ENCODE results near the gene HMCN1.
"Not testable (repeated sequence)": the region's sequence is repeated elsewhere in the genome, so short reads cannot be mapped to it uniquely, and the experiment has no call there.

HMCN1 gene

DNA sequence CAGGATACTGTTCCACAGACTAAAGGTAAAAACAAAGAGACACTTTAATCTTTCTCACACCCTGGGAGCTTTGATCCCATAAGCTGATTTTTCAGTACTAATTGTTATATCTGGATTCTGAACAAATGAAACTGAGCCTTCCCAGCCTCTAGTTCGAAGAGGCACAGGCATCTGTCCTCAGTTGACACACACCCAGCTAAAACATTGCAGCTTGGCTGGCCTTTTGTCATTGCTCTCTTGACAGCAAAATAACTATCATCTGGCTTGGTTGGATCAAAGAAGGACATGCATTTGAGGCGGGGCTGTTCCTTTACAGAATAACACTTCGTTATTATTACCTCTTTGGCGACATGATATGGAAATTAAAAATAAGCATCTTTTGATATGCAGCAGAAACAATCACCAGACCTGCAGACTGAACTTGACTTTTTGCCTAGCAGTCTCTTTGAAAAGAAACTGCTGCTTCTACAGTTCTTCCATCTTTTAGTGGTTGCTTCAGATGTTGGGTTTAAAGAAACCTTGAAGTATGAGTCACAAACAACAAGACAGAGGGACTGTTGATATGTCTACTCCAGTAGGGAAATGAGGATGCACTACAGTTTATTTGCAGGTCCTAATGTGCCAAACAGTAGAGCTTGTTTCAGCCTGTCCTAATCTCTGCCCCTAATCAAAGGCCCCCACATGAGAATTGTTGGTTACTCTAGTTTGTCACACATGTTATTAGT, 474.4 kb downstream of the HMCN1 start:
- no peak overlapping the region for H3K14ac ChIP-seq (ENCODE audit: low read length in 2 of 2)
- H3K4me1 ChIP-seq (ENCODE audit: control insufficient read depth, insufficient read depth, low read depth, low read length), result no peaks in the 10 kb centered on the region
- no peak overlapping the region for H2AK5ac ChIP-seq (ENCODE audit: low read length, severe bottlenecking)
- WGBS, result 89% methylated on average over 4 of the region's 4 CpGs
- no peak overlapping the region for H3K4me3 ChIP-seq (ENCODE audit: insufficient read depth in 1 of 2, low read depth in 1 of 2, low read length in 2 of 2)
- no peak overlapping the region for H4K8ac ChIP-seq (ENCODE audit: low read length)
- no peak overlapping the region for H2BK5ac ChIP-seq (ENCODE audit: low read depth, low read length, poor library complexity, severe bottlenecking)
- no peaks in the 10 kb centered on the region for H3K9me3 ChIP-seq (ENCODE audit: control insufficient read depth, low read length)
- H3K79me1 ChIP-seq (replicated peaks; ENCODE audit: low read length, poor library complexity, severe bottlenecking), result no peaks in the 10 kb centered on the region
- H4K91ac ChIP-seq (ENCODE audit: low read length), result no peak overlapping the region
- peak overlapping the region; percentile 64 for H3K9ac ChIP-seq (ENCODE audit: low read length)
- no peaks in the 10 kb centered on the region for H3K36me3 ChIP-seq (ENCODE audit: control insufficient read depth in 1 of 2, insufficient read depth in 2 of 2, low read depth in 1 of 2, low read length in 2 of 2)
- no peak overlapping the region for H3K27ac ChIP-seq (ENCODE audit: low read length, poor library complexity, severe bottlenecking)
- H3K27me3 ChIP-seq (ENCODE audit: control insufficient read depth in 1 of 2, insufficient read depth in 1 of 2, low read length in 2 of 2), result no peaks in the 10 kb centered on the region
- peak; percentile 74 for DNase-seq
- no peak overlapping the region for H2BK12ac ChIP-seq (ENCODE audit: low read length in 2 of 2)
- no peak overlapping the region for H3K23ac ChIP-seq (ENCODE audit: low read length in 2 of 2)
- H2BK15ac ChIP-seq (ENCODE audit: low read depth, poor library complexity, severe bottlenecking), result no peak overlapping the region
- peak overlapping the region in 1 of 2 experiments; percentile 50 for H3K18ac ChIP-seq (ENCODE audit: low read depth in 1 of 2, low read length in 2 of 2)
- H2BK120ac ChIP-seq (ENCODE audit: low read depth, low read length), result no peak overlapping the region
- no peak overlapping the region for H3K4ac ChIP-seq (ENCODE audit: low read depth in 1 of 2, low read length in 2 of 2)
- H3K4me2 ChIP-seq (ENCODE audit: low read length, poor library complexity, severe bottlenecking), result no peak overlapping the region
- no peak overlapping the region for H2AFZ ChIP-seq (ENCODE audit: low read depth, low read length)

DNA sequence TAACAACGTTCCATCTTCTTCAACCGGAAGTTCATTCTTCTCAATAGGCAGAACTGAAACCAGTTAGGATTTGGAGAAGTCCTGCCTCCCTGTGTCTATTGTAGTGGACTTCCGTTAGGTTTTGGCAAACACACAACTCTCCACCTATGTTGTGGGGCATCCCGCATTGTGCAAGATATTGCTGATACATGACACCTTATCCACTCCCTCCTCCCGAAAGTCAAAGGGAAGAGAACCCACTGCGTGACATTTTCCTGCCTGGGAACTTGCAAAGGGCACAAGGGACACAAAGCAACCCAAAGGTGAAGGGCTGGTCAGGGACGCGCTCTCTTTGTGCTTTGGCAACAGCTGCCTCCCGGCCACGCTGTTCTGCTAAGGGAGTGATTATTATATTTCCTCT, 476.1 kb downstream of the HMCN1 start:
- no peak overlapping the region for H3K4me3 ChIP-seq (ENCODE audit: insufficient read depth in 1 of 2, low read depth in 1 of 2, low read length in 2 of 2)
- H2BK120ac ChIP-seq (ENCODE audit: low read depth, low read length), result no peak overlapping the region
- no peak overlapping the region for H4K91ac ChIP-seq (ENCODE audit: low read length)
- no peaks in the 10 kb centered on the region for H3K4me1 ChIP-seq (ENCODE audit: control insufficient read depth, insufficient read depth, low read depth, low read length)
- H3K9ac ChIP-seq (ENCODE audit: low read length), result no peak overlapping the region
- no peaks in the 10 kb centered on the region for H3K36me3 ChIP-seq (ENCODE audit: control insufficient read depth in 1 of 2, insufficient read depth in 2 of 2, low read depth in 1 of 2, low read length in 2 of 2)
- H3K23ac ChIP-seq (ENCODE audit: low read length in 2 of 2), result no peak overlapping the region
- H2BK12ac ChIP-seq (ENCODE audit: low read length in 2 of 2), result peak overlapping the region; percentile 0 to 89
- no peak overlapping the region for H2AFZ ChIP-seq (ENCODE audit: low read depth, low read length)
- H2BK5ac ChIP-seq (ENCODE audit: low read depth, low read length, poor library complexity, severe bottlenecking), result no peak overlapping the region
- no peaks in the 10 kb centered on the region for H3K9me3 ChIP-seq (ENCODE audit: control insufficient read depth, low read length)
- no peaks in the 10 kb centered on the region for H3K27me3 ChIP-seq (ENCODE audit: control insufficient read depth in 1 of 2, insufficient read depth in 1 of 2, low read length in 2 of 2)
- H2AK5ac ChIP-seq (ENCODE audit: low read length, severe bottlenecking), result peak overlapping the region; percentile 88
- H3K4ac ChIP-seq (ENCODE audit: low read depth in 1 of 2, low read length in 2 of 2), result no peak overlapping the region
- H3K27ac ChIP-seq (ENCODE audit: low read length, poor library complexity, severe bottlenecking), result no peak overlapping the region
- peak overlapping the region; percentile 48 for H2BK15ac ChIP-seq (ENCODE audit: low read depth, poor library complexity, severe bottlenecking)
- H4K8ac ChIP-seq (ENCODE audit: low read length), result no peak overlapping the region
- peak overlapping the region in 1 of 2 experiments; percentile 7 for H3K14ac ChIP-seq (ENCODE audit: low read length in 2 of 2)
- no peak for DNase-seq
- H3K18ac ChIP-seq (ENCODE audit: low read depth in 1 of 2, low read length in 2 of 2), result peak overlapping the region in 1 of 2 experiments; percentile 78
- no peaks in the 10 kb centered on the region for H3K79me1 ChIP-seq (replicated peaks; ENCODE audit: low read length, poor library complexity, severe bottlenecking)
- WGBS, result 97% methylated on average over 7 of the region's 10 CpGs
- peak overlapping the region; percentile 16 for H3K4me2 ChIP-seq (ENCODE audit: low read length, poor library complexity, severe bottlenecking)

DNA sequence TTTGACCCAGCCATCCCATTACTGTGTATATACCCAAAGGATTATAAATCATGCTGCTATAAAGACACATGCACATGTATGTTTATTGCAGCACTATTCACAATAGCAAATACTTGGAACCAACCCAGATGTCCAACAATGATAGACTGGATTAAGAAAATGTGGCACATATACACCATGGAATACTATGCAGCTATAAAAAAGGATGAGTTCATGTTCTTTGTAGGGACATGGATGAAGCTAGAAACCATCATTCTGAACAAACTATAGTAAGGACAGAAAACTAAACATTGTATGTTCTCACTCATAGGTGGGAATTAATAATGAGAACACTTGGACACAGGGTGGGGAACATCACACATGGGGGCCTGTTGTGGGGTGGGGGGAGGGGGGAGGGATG, 477.4 kb downstream of the HMCN1 start:
- not testable (repeated sequence) for H3K79me1 ChIP-seq (replicated peaks; ENCODE audit: low read length, poor library complexity, severe bottlenecking); H2BK12ac ChIP-seq (ENCODE audit: low read length in 2 of 2); H3K14ac ChIP-seq (ENCODE audit: low read length in 2 of 2); H2AFZ ChIP-seq (ENCODE audit: low read depth, low read length); H3K27me3 ChIP-seq (ENCODE audit: control insufficient read depth in 1 of 2, insufficient read depth in 1 of 2, low read length in 2 of 2); H3K9ac ChIP-seq (ENCODE audit: low read length); H3K9me3 ChIP-seq (ENCODE audit: control insufficient read depth, low read length); H3K4me1 ChIP-seq (ENCODE audit: control insufficient read depth, insufficient read depth, low read depth, low read length); DNase-seq; H2BK5ac ChIP-seq (ENCODE audit: low read depth, low read length, poor library complexity, severe bottlenecking); H2AK5ac ChIP-seq (ENCODE audit: low read length, severe bottlenecking); H3K23ac ChIP-seq (ENCODE audit: low read length in 2 of 2); H3K36me3 ChIP-seq (ENCODE audit: control insufficient read depth in 1 of 2, insufficient read depth in 2 of 2, low read depth in 1 of 2, low read length in 2 of 2); H3K4me3 ChIP-seq (ENCODE audit: insufficient read depth in 1 of 2, low read depth in 1 of 2, low read length in 2 of 2); H3K18ac ChIP-seq (ENCODE audit: low read depth in 1 of 2, low read length in 2 of 2); H4K91ac ChIP-seq (ENCODE audit: low read length); H3K4ac ChIP-seq (ENCODE audit: low read depth in 1 of 2, low read length in 2 of 2); H3K27ac ChIP-seq (ENCODE audit: low read length, poor library complexity, severe bottlenecking); H2BK15ac ChIP-seq (ENCODE audit: low read depth, poor library complexity, severe bottlenecking); H2BK120ac ChIP-seq (ENCODE audit: low read depth, low read length); H3K4me2 ChIP-seq (ENCODE audit: low read length, poor library complexity, severe bottlenecking); H4K8ac ChIP-seq (ENCODE audit: low read length)

DNA sequence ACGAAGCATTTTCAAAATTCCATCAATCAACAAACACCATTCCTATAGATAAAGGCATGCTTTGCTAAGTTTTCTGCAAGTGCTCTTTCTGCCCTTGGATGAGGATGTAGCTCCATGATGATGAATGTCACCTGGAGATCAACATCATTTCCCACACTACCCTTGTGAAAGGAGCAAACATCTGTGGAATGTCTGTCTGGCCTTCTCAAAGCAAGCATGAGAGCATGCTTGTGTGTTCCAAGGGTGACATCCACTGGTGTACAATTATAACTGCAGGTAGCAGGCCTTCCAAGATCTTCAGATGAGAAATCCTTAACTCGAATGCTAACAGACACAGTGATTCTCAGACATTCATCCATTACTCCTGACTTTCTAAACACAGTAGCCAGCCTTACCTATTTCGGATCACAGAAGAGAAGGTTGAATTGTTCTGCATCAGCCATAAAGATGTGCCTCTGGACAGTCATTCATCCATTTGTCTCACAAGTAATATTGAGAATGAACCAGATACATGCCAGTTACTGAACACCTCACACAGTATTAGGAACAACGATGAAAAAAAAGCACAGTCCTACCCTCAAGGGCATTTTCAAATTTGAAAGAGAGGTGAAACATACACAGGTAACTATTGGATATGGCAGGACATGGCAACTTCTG, 478.5 kb downstream of the HMCN1 start:
- Histone ChIP-seq H3K4ac (ENCODE audit: low read depth in 1 of 2, low read length in 2 of 2) (no peak overlapping the region), H2BK5ac (ENCODE audit: low read depth, low read length, poor library complexity, severe bottlenecking) (no peak overlapping the region), H3K14ac (ENCODE audit: low read length in 2 of 2) (no peak overlapping the region), H2BK120ac (ENCODE audit: low read depth, low read length) (no peak overlapping the region), H3K4me3 (ENCODE audit: insufficient read depth in 1 of 2, low read depth in 1 of 2, low read length in 2 of 2) (no peak overlapping the region), H3K9me3 (ENCODE audit: control insufficient read depth, low read length) (no peaks in the 10 kb centered on the region), H4K8ac (ENCODE audit: low read length) (no peak overlapping the region), H3K27me3 (ENCODE audit: control insufficient read depth in 1 of 2, insufficient read depth in 1 of 2, low read length in 2 of 2) (no peaks in the 10 kb centered on the region), H3K23ac (ENCODE audit: low read length in 2 of 2) (no peak overlapping the region), H3K9ac (ENCODE audit: low read length) (peak overlapping the region; percentile 40), H3K4me1 (ENCODE audit: control insufficient read depth, insufficient read depth, low read depth, low read length) (no peaks in the 10 kb centered on the region), H2AK5ac (ENCODE audit: low read length, severe bottlenecking) (no peak overlapping the region), H3K36me3 (ENCODE audit: control insufficient read depth in 1 of 2, insufficient read depth in 2 of 2, low read depth in 1 of 2, low read length in 2 of 2) (no peaks in the 10 kb centered on the region), H3K79me1 (replicated peaks; ENCODE audit: low read length, poor library complexity, severe bottlenecking) (no peaks in the 10 kb centered on the region), H3K18ac (ENCODE audit: low read depth in 1 of 2, low read length in 2 of 2) (no peak overlapping the region), H3K4me2 (ENCODE audit: low read length, poor library complexity, severe bottlenecking) (no peak overlapping the region), H4K91ac (ENCODE audit: low read length) (no peak overlapping the region), H2AFZ (ENCODE audit: low read depth, low read length) (no peak overlapping the region), H2BK12ac (ENCODE audit: low read length in 2 of 2) (peak overlapping the region in 1 of 2 experiments; percentile 47), H2BK15ac (ENCODE audit: low read depth, poor library complexity, severe bottlenecking) (no peak overlapping the region), H3K27ac (ENCODE audit: low read length, poor library complexity, severe bottlenecking) (no peak overlapping the region)
- WGBS, result 41% methylated on average over 4 of the region's 4 CpGs
- DNase-seq, result peak; percentile 88
